ENCODE results near the gene FXYD7.
"Not testable (repeated sequence)": the region's sequence is repeated elsewhere in the genome, so short reads cannot be mapped to it uniquely, and the experiment has no call there.

The FXYD7 gene

DNA sequence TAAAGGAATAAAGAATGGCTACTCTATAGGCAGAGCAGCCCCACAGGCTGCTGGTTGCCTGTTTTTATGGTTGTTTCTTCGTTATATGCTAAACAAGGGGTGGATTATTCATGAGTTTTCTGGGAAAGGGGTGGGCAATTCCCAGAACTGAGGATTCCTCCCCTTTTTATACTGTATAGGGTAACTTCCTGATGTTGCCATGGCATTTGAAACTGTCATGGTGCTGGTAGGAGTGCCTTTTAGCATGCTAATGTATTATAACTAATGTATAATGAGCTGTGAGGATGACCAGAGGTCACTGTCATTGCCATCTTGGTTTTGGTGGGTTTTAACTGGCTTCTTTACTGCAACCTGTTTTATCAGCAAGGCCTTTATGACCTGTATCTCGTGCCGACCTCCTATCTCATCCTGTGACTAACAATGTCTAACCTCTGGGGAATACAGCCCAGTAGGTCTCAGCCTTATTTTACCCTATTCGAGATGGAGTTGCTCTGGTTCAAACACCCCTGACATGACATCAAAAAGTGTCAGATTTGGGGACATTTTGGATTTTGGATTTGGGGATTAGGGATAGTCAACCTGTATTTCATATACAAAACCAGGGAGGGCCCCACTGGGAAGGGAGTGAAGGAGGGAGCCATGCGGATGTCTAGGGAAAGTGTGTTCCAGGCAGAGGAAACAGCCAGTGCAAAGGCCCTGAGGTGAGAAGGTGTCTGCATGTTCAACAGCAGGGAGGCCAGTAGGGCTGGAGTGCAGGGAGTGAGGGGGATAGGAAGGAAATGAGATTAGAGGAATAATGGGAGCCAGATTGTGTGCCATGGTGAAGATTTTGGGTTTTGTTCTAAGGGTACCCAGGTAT, 22.4 kb downstream of the FXYD7 start:
- no peak for DNase-seq (ENCODE audit: low read depth)

DNA sequence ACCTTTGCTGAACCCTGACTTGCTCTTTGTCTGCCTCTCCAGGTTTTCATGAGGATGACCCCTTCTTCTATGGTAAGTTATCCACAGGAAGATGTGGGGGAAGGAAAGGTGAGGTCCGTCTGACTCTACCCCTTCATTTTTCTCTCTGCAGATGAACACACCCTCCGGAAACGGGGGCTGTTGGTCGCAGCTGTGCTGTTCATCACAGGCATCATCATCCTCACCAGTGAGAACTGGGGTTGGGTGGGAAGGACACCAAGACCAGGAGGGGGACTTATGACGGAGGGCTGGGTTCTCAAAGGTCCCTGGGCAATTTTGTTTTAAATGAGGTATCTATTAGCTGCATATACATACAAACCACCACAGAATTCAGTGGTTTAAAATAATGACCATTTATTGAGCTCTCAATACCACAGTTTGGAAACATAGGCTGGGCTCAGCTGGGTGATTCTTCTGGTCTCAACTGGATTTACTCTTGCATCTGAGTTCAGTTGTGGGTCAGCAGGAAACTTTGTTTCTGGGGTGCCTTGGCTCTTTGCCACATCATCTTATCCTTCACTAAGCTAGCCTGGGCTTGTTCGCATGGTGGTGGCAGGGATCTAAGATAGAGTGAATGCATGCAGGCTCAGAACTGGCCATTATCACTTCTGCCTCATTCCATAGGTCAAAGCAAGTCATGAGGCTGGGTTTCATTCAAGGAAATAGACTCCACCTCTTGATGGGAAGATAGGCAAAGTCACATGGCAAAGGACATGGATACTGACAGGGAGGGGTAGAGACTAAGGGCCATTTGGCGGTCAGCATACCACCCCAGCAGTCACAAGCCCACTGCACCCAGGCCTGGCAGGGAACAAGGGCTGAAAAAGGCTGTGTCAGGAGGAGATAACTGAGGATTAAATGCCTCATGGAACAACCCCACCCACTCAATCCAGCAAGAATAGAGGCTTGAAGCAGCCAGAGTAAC, 23.3 kb downstream of the FXYD7 start:
- DNase-seq (ENCODE audit: low read depth) = no peak

DNA sequence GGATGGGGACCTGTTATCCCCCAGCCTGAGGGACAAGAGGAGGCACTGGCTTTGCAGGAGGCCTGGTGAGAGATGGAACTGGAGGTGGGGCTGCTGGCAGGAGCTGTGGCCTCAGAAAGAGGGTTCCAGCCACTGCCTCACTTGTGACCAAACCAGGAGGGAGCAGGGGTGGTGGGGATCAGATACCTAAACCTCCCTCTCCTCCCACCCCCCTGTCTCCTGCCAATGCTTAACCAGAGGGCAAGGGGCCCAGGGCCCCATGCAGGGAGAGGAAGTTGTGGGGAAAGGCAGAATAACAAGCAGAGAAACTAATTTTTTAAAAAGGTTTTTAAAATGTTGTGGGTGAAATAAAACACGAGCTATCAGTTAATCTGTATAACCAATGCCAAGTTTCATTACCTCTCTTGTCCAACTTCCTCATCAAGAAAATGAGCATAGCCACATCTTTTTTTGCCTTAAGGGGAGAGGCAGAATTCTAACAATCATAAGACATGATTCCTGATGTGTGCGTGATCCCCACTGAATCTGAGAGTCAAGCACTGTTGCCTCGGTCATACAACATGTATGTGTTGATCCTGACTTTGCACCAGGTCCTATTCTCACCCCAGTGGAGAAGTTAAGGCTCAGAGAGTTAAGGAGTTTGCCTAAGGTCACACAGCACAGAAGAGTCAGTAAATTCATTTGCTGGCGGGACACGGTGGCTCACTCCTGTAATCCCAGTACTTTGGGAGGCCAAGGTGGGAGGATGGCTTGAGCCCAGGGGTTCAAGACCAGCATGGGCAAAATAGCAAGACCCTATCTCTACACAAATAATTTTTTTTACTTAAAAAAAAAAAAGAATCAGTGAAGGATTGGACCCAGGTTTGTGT, 24.4 kb downstream of the FXYD7 start:
- no peak for DNase-seq (ENCODE audit: low read depth)

DNA sequence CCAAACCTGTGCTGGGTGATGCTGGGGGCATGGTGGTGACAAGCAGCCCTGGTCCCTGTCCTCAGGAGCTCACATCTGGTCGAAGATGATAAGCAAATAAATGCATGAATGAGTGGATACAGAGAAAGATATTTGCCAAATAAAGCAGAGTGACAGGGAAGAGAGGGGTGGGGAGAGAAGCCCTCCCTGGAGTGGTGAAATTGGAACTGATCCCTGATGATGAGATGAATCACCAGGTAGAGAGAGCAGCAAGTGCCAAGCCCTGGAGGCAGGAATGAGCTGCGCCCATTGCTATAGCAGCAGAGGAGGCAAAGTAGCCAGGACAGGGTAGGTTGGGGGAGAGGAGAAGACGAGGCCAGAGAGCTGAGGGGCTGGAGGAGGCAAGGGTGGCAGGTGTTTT, 25.1 kb downstream of the FXYD7 start:
- no peak for DNase-seq (ENCODE audit: low read depth)

DNA sequence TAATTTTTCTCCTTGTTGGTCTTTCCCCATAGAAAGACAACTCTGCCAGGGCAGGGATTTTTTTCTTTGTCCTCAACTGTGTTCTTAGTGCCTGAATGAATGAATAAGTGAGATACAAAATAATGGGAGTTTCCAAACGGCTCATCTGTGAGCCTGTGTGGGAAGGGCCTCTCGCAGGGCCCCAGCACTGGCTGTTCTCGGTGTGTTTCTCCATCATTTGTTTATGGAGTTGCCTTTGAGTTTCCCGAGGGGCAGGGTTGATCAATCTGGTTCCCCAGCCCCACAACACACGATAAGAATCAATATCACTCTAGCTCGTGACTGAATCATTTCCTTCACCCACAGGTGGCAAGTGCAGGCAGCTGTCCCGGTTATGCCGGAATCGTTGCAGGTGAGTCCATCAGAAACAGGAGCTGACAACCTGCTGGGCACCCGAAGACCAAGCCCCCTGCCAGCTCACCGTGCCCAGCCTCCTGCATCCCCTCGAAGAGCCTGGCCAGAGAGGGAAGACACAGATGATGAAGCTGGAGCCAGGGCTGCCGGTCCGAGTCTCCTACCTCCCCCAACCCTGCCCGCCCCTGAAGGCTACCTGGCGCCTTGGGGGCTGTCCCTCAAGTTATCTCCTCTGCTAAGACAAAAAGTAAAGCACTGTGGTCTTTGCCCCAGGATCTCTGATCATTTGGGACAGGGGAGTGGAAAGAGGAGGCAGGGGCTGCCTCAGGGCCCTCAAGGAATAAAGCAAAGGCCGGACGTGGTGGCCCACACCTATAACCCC, 26.4 kb downstream of the FXYD7 start:
- no peak for DNase-seq (ENCODE audit: low read depth)

DNA sequence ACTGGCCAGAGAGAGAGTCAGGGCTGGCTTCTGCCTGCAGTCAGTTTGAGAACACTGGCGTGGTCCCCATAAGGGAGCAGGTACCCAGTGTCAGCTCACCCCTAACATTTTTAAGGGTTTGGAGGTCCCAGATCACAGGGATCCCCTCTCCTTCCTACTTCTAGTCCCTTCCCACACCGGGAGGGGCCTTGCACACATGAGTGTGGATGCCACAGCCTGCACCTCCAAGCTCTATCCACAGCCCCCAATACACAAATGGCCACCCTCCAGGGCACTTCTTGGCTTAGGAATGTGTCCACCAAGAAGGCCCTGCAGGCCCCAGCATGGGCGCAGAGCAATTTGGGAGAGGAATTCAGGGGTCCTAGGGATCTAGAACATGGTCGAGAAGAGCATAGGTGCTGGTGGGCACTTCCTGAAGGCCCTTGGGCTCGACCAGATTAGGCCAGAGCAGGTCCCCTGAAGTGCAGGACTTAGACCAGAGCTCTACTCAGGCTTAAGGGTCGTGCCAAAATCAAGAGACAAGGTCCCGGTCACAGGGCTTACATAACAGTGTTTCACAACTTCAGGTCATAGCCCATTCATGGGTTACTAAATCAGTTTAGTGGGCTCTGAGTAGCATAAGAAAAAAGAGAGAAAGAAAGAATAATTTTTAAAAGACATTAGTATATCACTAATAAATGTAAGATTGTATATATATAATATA, 27.5 kb downstream of the FXYD7 start:
- no peak for DNase-seq (ENCODE audit: low read depth)

DNA sequence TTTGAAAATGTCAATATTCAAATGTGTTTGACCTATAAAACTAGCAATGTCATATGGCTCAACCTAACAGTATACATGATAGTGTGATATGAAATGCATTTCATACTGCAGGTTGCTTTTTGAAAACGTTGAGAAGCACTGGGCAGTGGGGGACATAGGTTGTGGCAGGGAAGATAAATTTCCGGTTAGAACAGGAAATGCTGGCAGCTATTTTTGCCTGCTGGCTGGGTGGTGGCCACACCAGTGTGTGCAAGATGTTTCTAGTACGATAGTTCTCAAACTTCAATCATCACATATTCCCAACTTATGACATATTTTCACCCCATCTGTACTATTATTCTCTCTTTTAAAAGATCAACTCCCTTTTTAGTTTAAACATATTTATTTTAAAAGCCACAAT, 28.7 kb downstream of the FXYD7 start:
- DNase-seq (ENCODE audit: low read depth) = no peak

DNA sequence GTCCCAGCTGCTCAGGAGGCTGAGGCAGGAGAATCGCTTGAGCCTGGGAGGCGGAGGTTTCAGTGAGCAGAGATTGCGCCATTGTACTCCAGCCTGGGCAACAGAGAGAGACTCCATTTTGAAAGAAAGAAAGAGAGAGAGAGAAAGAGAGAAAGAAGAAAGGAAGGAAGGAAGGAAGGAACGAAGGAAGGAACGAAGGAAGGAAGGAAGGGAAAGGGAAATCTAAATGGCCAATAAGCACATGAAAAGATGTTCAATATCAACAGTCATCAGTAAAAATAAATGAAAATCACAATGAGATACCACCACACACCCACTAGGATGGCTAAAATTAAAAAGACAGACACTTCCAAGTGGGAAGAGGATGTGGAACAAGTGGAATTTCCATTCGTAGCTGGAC, 31.2 kb downstream of the FXYD7 start:
- DNase-seq (ENCODE audit: low read depth) = no peak

DNA sequence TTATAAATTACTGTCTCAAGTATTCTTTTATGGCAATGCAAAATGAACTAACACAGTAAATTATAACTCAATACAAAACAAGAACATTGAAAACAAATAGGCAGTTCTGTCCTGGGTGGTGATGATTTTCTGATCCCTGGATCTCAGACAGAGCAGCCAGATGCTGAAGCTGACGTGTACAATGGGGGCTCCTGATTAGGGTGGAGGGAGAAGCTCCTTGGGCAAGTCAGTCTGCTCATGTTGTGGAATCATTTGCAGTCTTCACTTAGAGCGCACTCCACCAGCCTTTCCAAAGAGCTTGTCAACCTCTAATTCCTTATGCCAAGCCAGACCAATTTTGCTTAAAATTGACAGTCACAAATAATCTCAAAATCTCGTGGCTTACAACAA, 33.1 kb downstream of the FXYD7 start:
- no peak for DNase-seq (ENCODE audit: low read depth)

DNA sequence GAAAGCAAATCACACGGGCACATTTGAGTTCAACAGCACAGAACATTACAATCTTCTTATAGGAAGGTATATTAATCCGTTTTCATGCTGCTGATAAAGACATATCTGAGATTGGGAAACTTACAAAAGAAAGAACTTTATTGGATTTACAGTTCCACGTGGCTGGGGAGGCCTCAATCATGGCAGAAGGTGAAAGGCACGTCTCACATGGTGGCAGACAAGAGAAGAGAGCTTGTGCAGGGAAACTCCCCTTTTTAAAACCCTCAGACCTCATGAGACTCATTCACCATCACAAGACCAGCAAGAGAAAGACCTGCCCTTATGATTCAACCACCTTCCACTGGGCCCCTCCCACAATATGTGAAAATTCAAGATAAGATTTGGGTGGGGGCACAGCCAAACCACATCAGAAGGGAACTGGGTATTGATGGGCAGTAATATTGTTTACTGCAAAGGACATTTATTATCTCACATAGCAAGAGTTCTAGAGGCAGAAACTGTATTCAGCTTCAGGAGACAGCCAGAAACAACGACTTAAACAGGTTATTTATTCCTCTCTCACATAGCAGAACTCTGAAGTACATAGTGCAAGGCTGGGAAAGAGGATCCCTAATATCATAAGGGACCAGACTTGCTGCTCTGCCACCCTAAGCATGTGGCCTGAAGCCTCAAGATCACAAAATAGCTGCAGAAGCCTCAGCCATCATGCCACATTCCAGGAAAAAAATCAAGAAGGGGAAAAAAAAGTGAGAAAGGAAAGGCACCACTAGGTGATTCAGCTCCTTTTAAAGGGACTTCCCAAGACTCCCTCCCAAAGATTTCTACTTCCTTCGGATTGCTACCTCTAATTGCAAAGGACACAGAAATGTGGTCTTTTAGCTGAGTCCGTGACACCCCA, 34.6 kb downstream of the FXYD7 start:
- no peak for DNase-seq (ENCODE audit: low read depth)

DNA sequence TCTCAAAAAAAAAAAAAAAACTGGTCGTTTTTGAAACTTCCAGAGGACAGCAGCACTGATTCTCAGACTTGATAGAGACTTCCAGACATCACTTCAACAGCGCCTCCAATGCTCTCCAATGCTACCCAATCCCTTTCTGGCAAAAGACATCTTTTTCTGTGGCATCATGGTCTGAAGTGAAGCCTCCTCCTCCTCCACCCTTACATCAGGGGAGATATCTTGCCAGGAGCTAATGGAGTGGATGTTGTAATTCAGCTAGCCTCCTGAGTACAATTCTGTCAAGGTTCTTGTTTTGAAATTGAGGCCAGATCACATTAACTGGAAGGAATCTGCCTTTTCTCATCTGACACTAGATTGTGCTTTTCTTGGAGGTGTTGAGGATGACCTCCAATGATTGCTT, 35.6 kb downstream of the FXYD7 start:
- no peak for DNase-seq (ENCODE audit: low read depth)

DNA sequence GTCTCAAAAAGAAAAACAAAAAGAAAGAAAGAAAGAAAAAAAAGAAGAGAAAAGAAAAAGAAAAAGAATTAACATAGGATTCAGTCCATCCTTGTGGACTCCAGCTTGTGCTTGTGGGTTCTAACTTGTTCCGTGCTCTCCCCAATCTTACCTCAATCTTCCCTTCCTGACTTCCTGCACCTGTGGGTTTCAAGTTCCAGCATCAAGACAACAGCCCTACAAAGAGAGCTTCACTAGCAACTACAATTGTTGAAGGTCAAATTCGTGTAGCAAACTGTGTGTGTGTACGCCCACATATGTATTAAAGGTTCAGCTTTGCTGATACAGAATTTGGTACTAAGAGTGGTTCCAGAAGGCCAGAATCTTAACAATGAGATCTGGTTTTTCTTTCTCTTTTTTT, 36.8 kb downstream of the FXYD7 start:
- no peak for DNase-seq (ENCODE audit: low read depth)

DNA sequence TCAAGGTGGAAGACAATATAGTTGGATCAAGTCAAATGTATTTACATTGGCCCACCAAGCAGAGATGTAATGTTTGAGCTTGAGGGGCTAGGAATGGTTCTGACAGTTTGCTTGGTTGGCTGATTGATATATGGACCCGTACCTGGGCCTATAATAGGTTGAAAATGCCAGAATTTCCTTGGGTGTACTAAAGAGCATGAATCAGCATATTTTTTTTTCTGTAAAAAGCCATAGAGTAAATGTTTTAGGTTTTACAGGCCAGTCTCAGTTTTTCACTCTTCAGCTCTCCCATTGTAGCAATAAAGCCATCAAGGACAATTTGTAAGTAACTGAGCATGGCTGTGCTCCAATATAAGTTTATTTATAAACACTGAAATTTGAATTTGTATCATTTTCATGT, 38.3 kb downstream of the FXYD7 start:
- no peak for DNase-seq (ENCODE audit: low read depth)

DNA sequence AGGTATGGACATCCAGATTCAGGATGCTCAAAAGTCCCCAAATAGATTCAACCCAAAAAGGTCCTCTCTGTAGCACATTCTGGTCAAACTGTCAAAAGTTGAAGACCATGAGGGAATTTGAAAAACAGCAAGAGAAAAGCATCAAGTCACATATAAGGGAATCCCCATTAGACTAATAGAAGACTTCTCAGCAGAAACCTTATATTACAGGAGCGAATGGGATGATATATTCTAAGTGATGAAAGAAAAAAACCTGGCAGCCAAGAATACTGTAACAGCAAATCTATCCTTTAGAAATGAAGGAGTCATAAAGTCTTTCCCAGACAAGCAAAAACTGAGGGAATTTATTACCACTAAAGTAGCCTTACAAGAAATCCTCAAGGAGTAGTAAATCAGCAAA, 41.2 kb downstream of the FXYD7 start:
- no peak for DNase-seq (ENCODE audit: low read depth)

DNA sequence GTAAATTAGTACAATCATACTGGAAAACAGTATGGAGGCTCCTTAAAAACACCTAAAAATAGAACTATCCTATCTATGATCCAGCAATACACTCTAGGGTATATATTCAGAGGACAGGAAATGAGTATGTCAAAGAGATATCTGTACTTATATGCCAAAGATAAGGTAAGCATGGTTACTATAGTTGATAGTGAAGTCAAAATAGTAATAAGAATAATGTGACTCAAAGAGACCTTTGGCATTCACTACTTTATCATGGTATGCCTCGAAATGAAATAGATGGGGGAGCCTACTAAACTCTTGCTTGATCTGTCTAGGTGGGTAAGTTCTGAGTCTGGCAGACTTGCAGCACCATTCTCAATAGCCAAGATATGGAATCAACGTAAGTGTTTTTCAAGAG, 41.8 kb downstream of the FXYD7 start:
- DNase-seq (ENCODE audit: low read depth) = no peak

DNA sequence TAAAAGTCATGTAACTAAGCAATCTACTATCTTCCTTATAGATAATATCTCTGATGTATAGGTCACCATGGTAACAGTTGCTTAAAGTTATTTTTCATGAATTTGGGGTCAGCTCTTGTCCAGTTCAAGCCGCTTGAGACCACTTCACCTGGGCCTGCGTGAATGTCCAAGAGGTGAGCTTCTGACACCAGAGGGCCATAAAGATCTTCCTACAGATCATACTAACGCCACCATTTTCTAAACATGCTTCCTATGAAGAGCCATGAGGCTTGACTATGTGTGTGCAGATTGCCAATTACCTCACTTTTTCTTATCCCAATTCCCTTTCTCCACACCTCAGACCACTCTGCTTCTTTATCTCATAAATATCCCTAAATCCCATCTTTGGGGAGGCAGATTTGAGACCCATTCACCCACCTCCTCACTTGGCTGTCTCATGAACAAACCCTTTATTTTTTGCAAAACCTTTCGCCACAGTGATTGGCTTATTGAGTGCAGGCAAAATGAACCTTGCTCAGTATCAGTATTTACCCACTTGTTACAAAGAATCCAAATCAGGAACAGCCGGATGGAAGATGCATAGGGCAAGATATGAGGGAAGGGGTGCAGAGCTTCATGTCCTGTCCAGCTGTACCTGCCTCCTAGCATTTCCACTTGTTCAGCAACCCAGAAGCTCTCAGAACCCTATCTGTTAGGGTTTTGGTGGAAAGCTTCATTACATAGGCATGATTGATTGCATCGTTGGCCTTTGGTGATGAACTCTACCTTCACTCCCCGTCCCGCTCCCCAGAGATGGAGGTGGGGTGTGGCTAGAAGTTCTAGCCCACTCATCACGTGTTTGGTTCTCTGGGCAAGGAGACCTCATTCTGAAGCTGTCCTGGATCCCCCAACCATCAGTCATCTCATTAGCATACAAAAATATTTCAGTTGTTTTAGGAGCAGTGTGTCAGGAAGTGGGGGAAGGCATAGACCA, 51.2 kb downstream of the FXYD7 start:
- DNase-seq (ENCODE audit: low read depth) = no peak

DNA sequence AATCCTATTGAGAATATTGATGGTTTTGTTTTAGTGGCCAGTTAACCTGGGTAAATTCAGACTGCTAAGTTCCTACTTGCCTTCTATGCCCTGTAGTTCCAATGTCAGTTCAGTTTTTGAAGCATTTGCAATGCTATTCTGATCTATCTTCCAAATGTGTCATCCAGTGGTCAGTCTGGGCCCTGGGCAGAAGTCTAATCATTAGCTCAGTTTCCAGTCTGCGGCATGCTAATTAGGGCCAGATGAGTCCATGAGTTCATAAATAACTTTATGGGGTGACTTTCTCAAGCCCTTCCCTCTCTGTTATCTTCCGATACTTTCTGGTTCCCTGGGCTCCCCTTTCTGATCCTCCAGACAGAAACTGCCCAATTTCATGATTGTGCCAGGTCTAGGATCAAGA, 52.8 kb downstream of the FXYD7 start:
- DNase-seq (ENCODE audit: low read depth) = no peak

DNA sequence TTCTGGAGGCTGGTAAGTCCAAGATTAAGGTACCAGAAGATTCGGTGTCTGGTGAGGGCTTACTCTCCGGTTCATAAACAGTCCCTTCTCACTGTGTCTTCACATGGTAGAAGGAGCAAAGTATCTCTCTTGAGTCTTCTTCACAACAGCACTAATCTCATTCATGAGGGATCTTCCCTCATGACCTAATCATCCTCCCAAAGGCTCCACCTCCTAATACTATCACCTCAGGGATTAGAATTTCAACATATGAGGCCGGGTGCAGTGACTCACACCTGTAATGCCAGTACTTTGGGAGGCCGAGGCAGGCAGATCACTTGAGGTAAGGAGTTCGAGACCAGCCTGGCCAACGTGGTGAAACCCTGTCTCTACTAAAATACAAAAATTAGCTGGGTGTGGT, 53.8 kb downstream of the FXYD7 start:
- DNase-seq (ENCODE audit: low read depth) = not testable (repeated sequence)

DNA sequence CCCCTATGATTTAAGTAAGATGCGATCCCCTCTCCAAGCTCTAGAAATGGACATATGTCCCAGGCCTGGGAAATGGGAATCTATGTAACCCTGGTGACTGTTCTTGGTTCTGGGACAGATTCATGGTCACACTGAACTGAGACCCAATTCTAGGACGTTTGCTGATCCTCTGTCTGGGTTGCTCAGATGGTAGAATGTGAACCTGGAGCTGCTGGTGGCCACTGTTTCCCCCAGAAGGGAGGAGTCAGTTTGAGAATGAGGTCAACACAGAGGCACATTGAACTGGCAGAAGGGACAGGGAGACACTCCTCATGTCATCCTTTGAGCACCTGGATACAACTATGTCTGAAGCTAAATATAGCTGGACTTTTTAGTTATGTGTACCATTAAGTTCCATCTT, 56.4 kb downstream of the FXYD7 start:
- no peak for DNase-seq (ENCODE audit: low read depth)

Measured in stimulated activated CD8-positive, alpha-beta memory T cell treated with anti-CD3 and anti-CD28 coated beads, Interleukin-15, amount 100 ng/mL, for 1 hour (primary cell).